SK-N-SH (cell line): ENCODE results near the gene ZNF585A.

Source experiments
- CTCF ChIP-seq: fragments of 200-600 bp; sonication (generic); IDR thresholded peaks from 2 replicates; pipeline ENCODE4 v1.6.1; 2017; ENCODE audit warnings: antibody characterized with exemption, mild to moderate bottlenecking, moderate library complexity
- TAF1 ChIP-seq: IDR thresholded peaks from 2 replicates; pipeline ENCODE4 v1.6.1; 2012; ENCODE audit warnings: low read depth, mild to moderate bottlenecking, low read length, moderate library complexity, borderline replicate concordance
- TF ChIP-seq, protein P1 (sequence below): IDR thresholded peaks from 2 replicates; pipeline ENCODE4 v1.4.0; 2012; ENCODE audit warnings: low read depth

- TF ChIP-seq CTCF (no peak), TAF1 (peak; percentile 70)
- TF ChIP-seq, protein P1, sequence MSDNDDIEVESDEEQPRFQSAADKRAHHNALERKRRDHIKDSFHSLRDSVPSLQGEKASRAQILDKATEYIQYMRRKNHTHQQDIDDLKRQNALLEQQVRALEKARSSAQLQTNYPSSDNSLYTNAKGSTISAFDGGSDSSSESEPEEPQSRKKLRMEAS = peak; percentile 36; the same call in 1 of the 2 replicates
Observed at GRCh38 chr19:37217775-37218591, 45.5 kb upstream of the ZNF585A start, which contains the start of gene ZNF383.
